Measurements from ENCODE around the gene EAF1. TPM values are rescaled to one million over a fixed set of nuclear protein-coding genes. Genes with fewer than 3 reads are reported as not detected.
"Not testable (repeated sequence)": the region's sequence is repeated elsewhere in the genome, so short reads cannot be mapped to it uniquely, and the experiment has no call there.

EAF1 gene
- 10 to 100 TPM; 27.9 to 31.0 TPM for total RNA-seq

DNA sequence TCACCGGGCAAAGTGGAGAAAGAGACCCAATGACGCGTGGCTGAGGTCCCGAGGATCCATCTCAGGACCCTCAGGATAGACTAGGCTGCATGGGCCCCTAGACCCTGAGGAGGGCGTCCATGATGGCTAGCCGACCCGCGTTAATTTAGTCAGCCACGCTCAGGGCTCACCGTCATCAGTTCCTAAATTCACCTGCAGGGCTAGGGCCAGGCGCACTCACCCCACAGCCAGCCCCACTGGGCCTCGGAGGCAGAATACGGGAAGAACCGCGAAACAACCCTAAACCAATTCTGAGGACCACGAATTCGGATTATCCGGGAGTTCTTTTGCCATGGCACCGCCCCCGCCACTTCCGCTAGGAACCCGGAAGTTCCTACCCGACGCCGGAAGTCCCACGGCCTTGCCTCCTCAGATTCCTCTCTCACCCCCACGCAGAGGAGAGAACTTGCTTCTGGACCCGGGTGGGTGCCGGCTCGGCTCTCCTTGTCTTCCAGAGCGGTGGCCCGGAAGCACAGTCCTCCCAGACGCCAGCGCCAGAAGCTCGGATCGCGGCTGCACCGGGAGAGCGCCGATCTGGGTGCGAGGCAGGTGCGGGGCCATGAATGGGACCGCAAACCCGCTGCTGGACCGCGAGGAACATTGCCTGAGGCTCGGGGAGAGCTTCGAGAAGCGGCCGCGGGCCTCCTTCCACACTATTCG is at the start of gene EAF1, which contains the start of gene METTL6:
Gene EAF1, plus strand, starts transcription at position 417 of the 699 bp plus-strand sequence. Its CDS starts 182 bp downstream, at position 599.
Gene METTL6, minus strand, starts transcription at position 363 of the 699 bp plus-strand sequence. CDS start 1,033 bp downstream, outside the sequence.
- POLR2A ChIA-PET, result interaction anchor here (0.6 to 1.8 kb wide), 3 partner anchors 130 to 174 kb away, joined by 3 to 4 read pairs (median 4); partner anchors contain the start of genes BTD and HACL1
- peaks cover 39% of the 10 kb centered on the region for H3K4me1 Mint-ChIP-seq

GRCh38 chr3:15377961-15378791 is 49.2 kb upstream of the EAF1 start:
- peak; percentile 91 for ATAC-seq (ENCODE audit: low read depth)

More for the DNA sequence above, at the start of gene EAF1, which contains the start of gene METTL6:
- H3K27ac Mint-ChIP-seq, result peak within 1 kb of the TSS; percentile 96
- peak within 1 kb of the TSS; percentile 99 for H3K4me3 Mint-ChIP-seq
- H3K9me3 Mint-ChIP-seq, result no peaks in the 10 kb centered on the region
- peaks cover 24% of the 10 kb centered on the region for H3K36me3 Mint-ChIP-seq
- peak; percentile 84 for ATAC-seq (ENCODE audit: low read depth)
- no peaks in the 10 kb centered on the region for H3K27me3 Mint-ChIP-seq
- DNase-seq, result peak; percentile 86

GRCh38 chr3:15380980-15381890 is 46.2 kb upstream of the EAF1 start:
- H3K27ac Mint-ChIP-seq, result no peak overlapping the region

More at GRCh38 chr3:15377961-15378791, 49.2 kb upstream of the EAF1 start:
- no peaks in the 10 kb centered on the region for H3K9me3 Mint-ChIP-seq
- H3K27ac Mint-ChIP-seq, result peak overlapping the region; percentile 44
- POLR2A ChIA-PET, result interaction anchor here (0.8 kb wide), 1 partner anchor 110 kb away, joined by 3 read pairs; no protein-coding TSS in a partner anchor
- H3K36me3 Mint-ChIP-seq, result no peaks in the 10 kb centered on the region
- H3K27me3 Mint-ChIP-seq, result no peaks in the 10 kb centered on the region
- H3K4me1 Mint-ChIP-seq, result peaks cover 6% of the 10 kb centered on the region
- no peak overlapping the region for H3K4me3 Mint-ChIP-seq
- peak; percentile 86 for DNase-seq

GRCh38 chr3:15382405-15382923 is 44.9 kb upstream of the EAF1 start:
- ATAC-seq (ENCODE audit: low read depth) (no peak), DNase-seq (no peak)
- POLR2A ChIA-PET, result no interaction called here
- Mint-ChIP-seq H3K4me3 (no peak overlapping the region), H3K27me3 (peaks cover 3% of the 10 kb centered on the region), H3K27ac (no peak overlapping the region), H3K36me3 (peaks cover 5% of the 10 kb centered on the region), H3K4me1 (peaks cover 8% of the 10 kb centered on the region), H3K9me3 (peaks cover 6% of the 10 kb centered on the region)

More at GRCh38 chr3:15380980-15381890, 46.2 kb upstream of the EAF1 start:
- Mint-ChIP-seq H3K36me3 (peaks cover 3% of the 10 kb centered on the region), H3K4me3 (no peak overlapping the region), H3K4me1 (peaks cover 8% of the 10 kb centered on the region), H3K9me3 (peaks cover 6% of the 10 kb centered on the region), H3K27me3 (peaks cover 3% of the 10 kb centered on the region)
- no peak for DNase-seq
- POLR2A ChIA-PET, result no interaction called here
- no peak for ATAC-seq (ENCODE audit: low read depth)

GRCh38 chr3:15384510-15385237 is 42.7 kb upstream of the EAF1 start:
- Mint-ChIP-seq H3K27me3 (peaks cover 3% of the 10 kb centered on the region), H3K27ac (no peak overlapping the region), H3K9me3 (peaks cover 6% of the 10 kb centered on the region), H3K4me3 (no peak overlapping the region), H3K4me1 (peaks cover 2% of the 10 kb centered on the region), H3K36me3 (peaks cover 5% of the 10 kb centered on the region)
- ATAC-seq (ENCODE audit: low read depth) (no peak), DNase-seq (no peak)
- POLR2A ChIA-PET, result no interaction called here

- H3K9me3 Mint-ChIP-seq; H3K36me3 Mint-ChIP-seq; POLR2A ChIA-PET; H3K27ac Mint-ChIP-seq; ATAC-seq (ENCODE audit: low read depth); H3K4me3 Mint-ChIP-seq; H3K27me3 Mint-ChIP-seq; DNase-seq; H3K4me1 Mint-ChIP-seq: not testable (repeated sequence)
These were observed 42.1 kb upstream of the EAF1 start for GRCh38 chr3:15385238-15385695.

GRCh38 chr3:15385901-15386653 is 41.3 kb upstream of the EAF1 start:
- Mint-ChIP-seq H3K27me3 (peaks cover 3% of the 10 kb centered on the region), H3K4me1 (peaks cover 2% of the 10 kb centered on the region), H3K4me3 (no peak overlapping the region), H3K27ac (no peak overlapping the region), H3K9me3 (peaks cover 6% of the 10 kb centered on the region), H3K36me3 (peaks cover 5% of the 10 kb centered on the region)
- DNase-seq (no peak), ATAC-seq (ENCODE audit: low read depth) (no peak)
- POLR2A ChIA-PET, result no interaction called here

GRCh38 chr3:15386654-15386955 is 40.8 kb upstream of the EAF1 start:
- H3K27me3 Mint-ChIP-seq; ATAC-seq (ENCODE audit: low read depth); POLR2A ChIA-PET; H3K4me1 Mint-ChIP-seq; H3K9me3 Mint-ChIP-seq; H3K4me3 Mint-ChIP-seq; H3K27ac Mint-ChIP-seq; H3K36me3 Mint-ChIP-seq; DNase-seq: not testable (repeated sequence)

DNA sequence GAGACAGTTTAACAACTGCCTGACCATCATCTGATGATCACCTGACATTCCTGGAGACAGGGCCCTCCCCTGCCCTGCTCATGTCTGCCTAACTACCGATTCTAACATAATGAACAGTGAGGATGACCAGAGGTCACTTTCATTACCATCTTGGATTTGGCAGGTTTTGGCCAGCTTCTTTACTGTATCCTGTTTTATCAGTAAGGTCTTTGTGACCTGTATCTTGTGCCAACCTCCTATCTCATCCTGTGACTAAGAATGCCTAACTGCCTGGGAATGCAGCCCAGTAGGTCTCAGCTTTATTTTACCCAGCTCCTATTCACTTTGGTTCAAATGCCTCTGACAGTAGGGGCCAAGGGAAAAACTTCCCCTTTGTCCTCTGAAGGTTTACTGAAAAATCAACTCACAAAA is 40.2 kb upstream of the EAF1 start:
- no peak for DNase-seq
- H3K36me3 Mint-ChIP-seq, result peaks cover 5% of the 10 kb centered on the region
- H3K4me3 Mint-ChIP-seq, result no peak overlapping the region
- H3K4me1 Mint-ChIP-seq, result peaks cover 2% of the 10 kb centered on the region
- H3K9me3 Mint-ChIP-seq, result peaks cover 6% of the 10 kb centered on the region
- H3K27me3 Mint-ChIP-seq, result peaks cover 3% of the 10 kb centered on the region
- POLR2A ChIA-PET, result no interaction called here
- no peak overlapping the region for H3K27ac Mint-ChIP-seq
- no peak for ATAC-seq (ENCODE audit: low read depth)

DNA sequence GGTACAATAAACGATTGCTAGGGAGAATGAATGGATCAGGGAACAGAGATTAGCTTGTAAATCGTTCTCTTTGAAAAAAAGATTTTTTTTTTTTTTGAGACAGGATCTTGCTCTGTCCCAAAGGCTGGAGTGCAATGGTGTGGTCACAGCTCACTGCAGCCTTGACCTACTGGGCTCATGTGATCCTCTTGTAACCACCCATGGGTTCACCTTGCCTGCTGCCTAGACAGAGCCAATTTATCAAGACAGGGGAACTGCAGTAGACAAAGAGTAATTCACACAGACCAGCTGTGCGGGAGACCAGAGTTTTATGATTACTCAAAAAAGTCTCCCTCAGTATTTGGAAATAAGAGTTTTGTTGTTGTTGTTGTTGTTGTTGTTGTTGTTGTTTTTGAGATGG is 39.7 kb upstream of the EAF1 start:
- H3K27me3 Mint-ChIP-seq, result peaks cover 5% of the 10 kb centered on the region
- H3K36me3 Mint-ChIP-seq, result peaks cover 5% of the 10 kb centered on the region
- H3K4me1 Mint-ChIP-seq, result peaks cover 2% of the 10 kb centered on the region
- no peak for ATAC-seq (ENCODE audit: low read depth)
- POLR2A ChIA-PET, result no interaction called here
- no peak overlapping the region for H3K27ac Mint-ChIP-seq
- peaks cover 6% of the 10 kb centered on the region for H3K9me3 Mint-ChIP-seq
- DNase-seq, result no peak
- no peak overlapping the region for H3K4me3 Mint-ChIP-seq

DNA sequence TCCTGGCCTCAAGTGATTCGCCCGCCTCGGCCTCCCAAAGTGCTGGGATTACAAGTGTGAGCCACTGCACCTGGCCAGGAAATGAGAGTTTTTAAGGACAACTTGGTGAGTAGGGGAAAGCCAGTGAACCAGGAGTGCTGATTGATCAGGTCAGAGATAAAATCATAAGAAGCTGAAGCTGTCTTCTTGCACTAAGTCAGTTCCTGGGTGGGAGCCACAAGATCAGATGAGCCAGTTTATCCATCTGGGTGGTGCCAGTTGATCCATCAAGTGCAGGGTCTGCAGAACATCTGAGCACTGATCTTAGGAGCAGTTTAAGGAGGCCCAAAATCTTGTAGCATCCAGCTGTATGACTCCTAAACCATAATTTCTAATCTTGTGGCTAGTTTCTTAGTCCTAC is 39.1 kb upstream of the EAF1 start:
- DNase-seq; POLR2A ChIA-PET; H3K36me3 Mint-ChIP-seq; ATAC-seq (ENCODE audit: low read depth); H3K9me3 Mint-ChIP-seq; H3K4me1 Mint-ChIP-seq; H3K27ac Mint-ChIP-seq; H3K27me3 Mint-ChIP-seq; H3K4me3 Mint-ChIP-seq: not testable (repeated sequence)

GRCh38 chr3:15390460-15390859 is 36.9 kb upstream of the EAF1 start:
- DNase-seq (no peak), ATAC-seq (ENCODE audit: low read depth) (no peak)
- Mint-ChIP-seq H3K27me3 (peaks cover 8% of the 10 kb centered on the region), H3K36me3 (peaks cover 5% of the 10 kb centered on the region), H3K4me1 (peaks cover 2% of the 10 kb centered on the region), H3K27ac (no peak overlapping the region), H3K4me3 (no peak overlapping the region), H3K9me3 (peaks cover 6% of the 10 kb centered on the region)
- POLR2A ChIA-PET, result no interaction called here
